MM.1S (cell line): ENCODE results near the gene LEPROT.

ENCODE experiments used
- DNase-seq: peaks from one replicate; pipeline ENCODE4 v3.0.0-alpha.2; 2015
- H2AFZ ChIP-seq: fragments of 300-600 bp; sonication (generic); 2 replicates; pipeline ENCODE4 v1.6.0; 2016; ENCODE audit warnings: antibody characterized with exemption, low read length
- H3F3A ChIP-seq: fragments of 300-600 bp; sonication (generic); 2 replicates; pipeline ENCODE4 v1.6.1; 2016; ENCODE audit warnings: mild to moderate bottlenecking, antibody characterized with exemption, low read length, moderate library complexity, mixed read lengths; ENCODE audit not compliant: insufficient read depth
- H3K27ac ChIP-seq: fragments of 300-600 bp; sonication (generic); 2 replicates; pipeline ENCODE4 v1.5.1; 2016; ENCODE audit warnings: mild to moderate bottlenecking, low read length
- H3K27me3 ChIP-seq: fragments of 300-600 bp; sonication (generic); replicated peaks from 2 replicates; pipeline ENCODE4 v1.6.0; 2016; ENCODE audit warnings: low read length; ENCODE audit not compliant: insufficient read depth
- H3K36me3 ChIP-seq: fragments of 300-600 bp; sonication (generic); replicated peaks from 2 replicates; pipeline ENCODE4 v1.6.1; 2016; ENCODE audit warnings: mild to moderate bottlenecking, low read length, mixed read lengths; ENCODE audit not compliant: insufficient read depth
- H3K4me1 ChIP-seq: fragments of 300-600 bp; sonication (generic); 2 replicates; pipeline ENCODE4 v1.6.1; 2016; ENCODE audit warnings: low read length, mixed read lengths
- H3K4me2 ChIP-seq: fragments of 300-600 bp; sonication (generic); 2 replicates; pipeline ENCODE4 v1.6.0; 2016; ENCODE audit warnings: low read depth, low read length
- H3K4me3 ChIP-seq: fragments of 300-600 bp; sonication (generic); 2 replicates; pipeline ENCODE4 v1.5.1; 2016; ENCODE audit warnings: low read length, mixed read lengths
- H3K79me2 ChIP-seq: fragments of 300-600 bp; sonication (generic); 2 replicates; pipeline ENCODE4 v1.6.1; 2016; ENCODE audit warnings: mixed run types, low read length, mixed read lengths
- H3K9ac ChIP-seq: fragments of 300-600 bp; sonication (generic); 2 replicates; pipeline ENCODE4 v1.6.1; 2016; ENCODE audit warnings: low read length, mixed read lengths
- H3K9me2 ChIP-seq: fragments of 300-600 bp; sonication (generic); replicated peaks from 2 replicates; pipeline ENCODE4 v1.6.1; 2016; ENCODE audit warnings: mild to moderate bottlenecking, low read length, mixed read lengths; ENCODE audit not compliant: insufficient read depth
- H3K9me3 ChIP-seq: fragments of 300-600 bp; sonication (generic); replicated peaks from 2 replicates; pipeline ENCODE4 v1.6.1; 2016; ENCODE audit warnings: mild to moderate bottlenecking, low read length, mixed read lengths; ENCODE audit not compliant: insufficient read depth
- H4K20me1 ChIP-seq: fragments of 300-600 bp; sonication (generic); 2 replicates; pipeline ENCODE4 v1.6.1; 2016; ENCODE audit warnings: mild to moderate bottlenecking, low read length, moderate library complexity, mixed read lengths; ENCODE audit not compliant: insufficient read depth
- EZH2 ChIP-seq: fragments of 300-600 bp; sonication (generic); optimal IDR thresholded peaks from 2 replicates; pipeline ENCODE3; 2017; ENCODE audit warnings: low read depth, mild to moderate bottlenecking, antibody characterized with exemption, low read length, mixed read lengths
- EZH2phosphoT487 ChIP-seq: fragments of 300-600 bp; sonication (generic); IDR thresholded peaks from 2 replicates; pipeline ENCODE4 v1.6.1; 2018; ENCODE audit warnings: antibody characterized with exemption, low read length
- TF ChIP-seq, protein P1 (sequence below): fragments of 300-600 bp; sonication (generic); IDR thresholded peaks from 2 replicates; pipeline ENCODE4 v1.5.1; 2016; ENCODE audit warnings: antibody characterized with exemption, low read length, mixed read lengths

LEPROT gene

DNA sequence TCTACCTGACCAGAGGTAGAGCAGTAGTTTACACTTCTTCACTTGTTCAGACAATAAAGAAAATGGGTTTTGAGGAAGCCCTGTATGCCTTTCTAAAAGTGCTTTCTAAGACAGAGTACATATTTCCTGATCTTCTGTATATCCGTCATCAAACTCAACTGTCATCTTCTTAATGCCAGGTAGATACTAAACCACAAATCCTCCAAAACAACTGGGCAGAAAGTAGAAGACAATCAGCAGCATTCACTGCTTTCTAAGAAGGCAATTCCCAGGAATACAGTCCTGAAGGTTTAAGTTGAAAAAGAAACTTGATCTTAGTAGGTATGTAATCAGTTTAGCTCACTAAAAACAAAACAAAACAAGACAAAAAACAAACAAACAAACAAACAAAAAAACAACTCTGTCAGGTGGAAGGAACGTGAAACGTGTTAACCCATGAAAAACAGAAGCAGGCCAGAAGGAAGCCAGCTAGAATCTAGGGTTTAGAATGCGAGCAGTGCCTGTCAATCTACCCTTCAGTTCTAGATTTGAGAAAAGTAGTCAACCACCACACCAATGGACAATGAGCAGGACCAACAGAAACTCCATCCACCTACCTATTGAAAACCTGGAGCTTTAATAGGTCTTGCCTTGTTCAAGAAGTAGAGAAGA is 59.2 kb downstream of the LEPROT start:
- no peaks in the 10 kb centered on the region for H3K9me3 ChIP-seq
- no peak overlapping the region for H2AFZ ChIP-seq
- no peaks in the 10 kb centered on the region for H3F3A ChIP-seq
- no peak overlapping the region for H3K9ac ChIP-seq
- no peaks in the 10 kb centered on the region for H3K9me2 ChIP-seq
- no peak overlapping the region for H3K4me2 ChIP-seq
- H3K4me3 ChIP-seq: no peak overlapping the region
- H3K36me3 ChIP-seq: no peaks in the 10 kb centered on the region
- no peaks in the 10 kb centered on the region for H3K4me1 ChIP-seq
- no peak overlapping the region for H3K27ac ChIP-seq
- no peaks in the 10 kb centered on the region for H4K20me1 ChIP-seq
- H3K27me3 ChIP-seq: no peaks in the 10 kb centered on the region
- DNase-seq: no peak
- TF ChIP-seq EZH2: no peak
- TF ChIP-seq, protein P1, sequence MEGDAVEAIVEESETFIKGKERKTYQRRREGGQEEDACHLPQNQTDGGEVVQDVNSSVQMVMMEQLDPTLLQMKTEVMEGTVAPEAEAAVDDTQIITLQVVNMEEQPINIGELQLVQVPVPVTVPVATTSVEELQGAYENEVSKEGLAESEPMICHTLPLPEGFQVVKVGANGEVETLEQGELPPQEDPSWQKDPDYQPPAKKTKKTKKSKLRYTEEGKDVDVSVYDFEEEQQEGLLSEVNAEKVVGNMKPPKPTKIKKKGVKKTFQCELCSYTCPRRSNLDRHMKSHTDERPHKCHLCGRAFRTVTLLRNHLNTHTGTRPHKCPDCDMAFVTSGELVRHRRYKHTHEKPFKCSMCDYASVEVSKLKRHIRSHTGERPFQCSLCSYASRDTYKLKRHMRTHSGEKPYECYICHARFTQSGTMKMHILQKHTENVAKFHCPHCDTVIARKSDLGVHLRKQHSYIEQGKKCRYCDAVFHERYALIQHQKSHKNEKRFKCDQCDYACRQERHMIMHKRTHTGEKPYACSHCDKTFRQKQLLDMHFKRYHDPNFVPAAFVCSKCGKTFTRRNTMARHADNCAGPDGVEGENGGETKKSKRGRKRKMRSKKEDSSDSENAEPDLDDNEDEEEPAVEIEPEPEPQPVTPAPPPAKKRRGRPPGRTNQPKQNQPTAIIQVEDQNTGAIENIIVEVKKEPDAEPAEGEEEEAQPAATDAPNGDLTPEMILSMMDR: no peak
- TF ChIP-seq EZH2phosphoT487: no peak
- H3K79me2 ChIP-seq: no peaks in the 10 kb centered on the region

DNA sequence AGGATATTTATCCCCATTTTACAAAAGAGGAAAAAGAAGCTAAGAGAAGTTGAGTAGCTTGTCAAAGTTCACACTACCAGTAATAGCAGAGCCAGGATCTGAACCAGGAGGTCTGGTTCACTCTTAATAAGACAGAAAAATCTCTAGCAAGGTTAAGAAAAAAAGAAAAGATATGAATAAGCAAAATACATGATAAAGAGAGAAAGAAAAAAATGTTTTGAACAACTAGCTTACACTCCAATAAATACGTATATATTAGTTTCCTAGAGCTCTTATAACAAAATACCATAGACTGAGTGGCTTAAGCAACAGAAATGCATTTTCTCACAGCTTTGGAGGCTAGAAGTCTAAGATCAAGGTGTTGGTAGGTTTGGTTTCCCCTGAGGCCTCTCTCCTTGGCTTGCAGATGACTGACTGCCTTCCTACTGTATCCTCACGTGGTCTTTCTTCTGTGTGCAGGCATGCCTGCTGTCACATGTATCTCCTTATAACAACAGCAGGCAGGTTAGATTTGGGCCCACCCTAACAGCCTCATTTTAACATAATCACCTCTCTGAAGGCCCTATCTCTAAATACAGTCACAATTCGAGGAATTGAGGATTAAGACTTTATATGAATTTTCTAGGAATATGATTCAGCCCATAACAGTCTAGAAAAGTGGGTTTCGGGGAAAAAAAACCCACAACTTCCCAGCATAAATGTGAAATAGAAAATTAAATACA is 60.4 kb downstream of the LEPROT start:
- Histone ChIP-seq H3F3A (no peaks in the 10 kb centered on the region), H3K36me3 (no peaks in the 10 kb centered on the region), H3K4me2 (no peak overlapping the region), H3K9me2 (no peaks in the 10 kb centered on the region), H3K27me3 (no peaks in the 10 kb centered on the region), H3K27ac (no peak overlapping the region), H3K4me3 (no peak overlapping the region), H2AFZ (no peak overlapping the region), H3K9me3 (no peaks in the 10 kb centered on the region), H3K4me1 (no peaks in the 10 kb centered on the region), H4K20me1 (no peaks in the 10 kb centered on the region), H3K79me2 (no peaks in the 10 kb centered on the region), H3K9ac (no peak overlapping the region)
- TF ChIP-seq EZH2phosphoT487 (no peak), EZH2 (no peak)
- TF ChIP-seq, protein P1: no peak
- DNase-seq: no peak

DNA sequence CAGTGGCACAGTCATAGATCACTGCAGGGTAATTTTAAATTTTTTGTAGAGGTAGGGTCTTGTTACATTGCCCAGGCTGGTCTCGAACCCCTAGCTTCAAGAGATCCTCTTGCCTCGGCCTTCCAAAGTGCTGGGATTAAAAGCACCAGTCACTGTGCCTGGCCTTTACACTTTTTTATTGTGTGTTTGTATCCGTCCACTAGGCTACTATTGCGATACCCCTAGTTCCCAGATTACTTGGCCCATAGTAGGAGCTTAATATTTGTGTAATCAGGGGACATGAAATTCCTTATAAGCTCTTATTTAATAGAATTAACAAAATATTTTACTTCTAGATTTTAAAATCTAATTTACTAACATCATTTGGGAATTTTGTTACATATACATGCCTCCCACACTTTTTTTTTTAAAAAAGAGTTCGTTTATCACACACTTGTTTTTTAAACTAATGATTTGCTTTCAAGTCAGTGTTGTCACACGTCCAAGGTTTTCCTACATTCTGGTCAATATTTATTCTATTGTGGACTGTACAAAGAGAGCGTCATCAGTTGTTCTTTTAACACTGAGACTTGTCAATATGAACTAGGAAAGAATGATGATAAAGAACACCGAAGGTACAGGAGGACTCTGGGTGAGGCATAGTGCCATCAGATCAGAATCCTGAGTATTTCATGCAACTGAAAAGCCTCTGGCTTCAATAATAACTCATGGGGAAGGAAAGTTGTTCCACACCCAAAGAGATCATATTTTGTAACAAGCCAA is 63.7 kb downstream of the LEPROT start:
- no peak overlapping the region for H3K9ac ChIP-seq
- H3F3A ChIP-seq: no peaks in the 10 kb centered on the region
- no peaks in the 10 kb centered on the region for H3K4me1 ChIP-seq
- H4K20me1 ChIP-seq: no peaks in the 10 kb centered on the region
- H3K27me3 ChIP-seq: no peaks in the 10 kb centered on the region
- no peak overlapping the region for H3K4me3 ChIP-seq
- TF ChIP-seq EZH2phosphoT487: no peak
- TF ChIP-seq, protein P1: no peak
- no peak for TF ChIP-seq EZH2
- DNase-seq: no peak
- no peaks in the 10 kb centered on the region for H3K36me3 ChIP-seq
- no peaks in the 10 kb centered on the region for H3K79me2 ChIP-seq
- no peaks in the 10 kb centered on the region for H3K9me3 ChIP-seq
- no peak overlapping the region for H3K4me2 ChIP-seq
- H2AFZ ChIP-seq: no peak overlapping the region
- H3K9me2 ChIP-seq: no peaks in the 10 kb centered on the region
- H3K27ac ChIP-seq: no peak overlapping the region
